ENCODE data around the gene PDE9A. TPM values are rescaled to one million over a fixed set of nuclear protein-coding genes. Genes with fewer than 3 reads are reported as not detected.

Gene PDE9A
- total RNA-seq, 4 donors from 2014 or later = 2.4 to 9.0 (median 3.7) TPM

GRCh38 chr21:42811960-42812359 lies 158.5 kb downstream of the PDE9A start:
- TF ChIP-seq CTCF (IDR thresholded peaks at IDR 0.05; ENCODE audit: low read depth) = no peak

DNA sequence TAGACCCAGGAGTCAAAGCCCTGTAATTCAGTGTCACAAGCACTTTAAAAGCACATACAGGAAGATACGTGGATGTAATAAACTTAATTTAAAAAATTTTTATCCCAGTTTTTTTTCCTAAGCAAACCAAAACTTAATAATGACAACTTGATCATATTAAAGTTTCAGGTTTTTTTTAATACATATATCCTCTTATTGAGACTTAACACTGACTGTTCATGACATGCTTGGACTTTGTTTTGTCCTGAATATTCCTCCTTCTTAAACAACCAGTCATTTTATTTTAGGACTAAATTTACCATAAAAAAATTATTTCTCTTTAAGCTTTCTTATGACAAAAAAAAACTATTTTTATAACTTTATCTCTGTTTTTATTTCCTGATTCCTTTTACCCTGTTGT lies 161.8 kb downstream of the PDE9A start:
- TF ChIP-seq CTCF (IDR thresholded peaks at IDR 0.05; ENCODE audit: low read depth) = no peak

DNA sequence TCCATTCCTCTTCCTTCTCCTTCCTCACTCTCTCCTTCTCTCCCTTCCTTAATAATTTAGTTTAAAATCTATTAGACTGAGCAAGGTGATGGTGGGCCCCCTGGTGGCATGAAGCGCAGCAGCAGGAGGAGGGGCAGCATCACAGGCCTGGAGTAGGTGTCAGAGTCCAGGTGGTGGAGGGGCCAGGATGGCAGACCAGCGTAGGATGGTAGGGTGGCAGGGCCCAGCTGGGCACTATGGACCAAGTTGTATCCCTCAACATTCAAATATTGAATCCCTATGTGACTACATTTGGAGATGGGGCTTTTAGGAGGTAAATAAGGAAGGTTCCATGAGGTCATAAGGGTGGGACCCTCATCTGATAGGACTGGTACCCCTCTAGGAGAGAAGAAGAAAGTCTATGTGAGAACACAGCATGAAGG lies 164.9 kb downstream of the PDE9A start:
- no peak for TF ChIP-seq CTCF (IDR thresholded peaks at IDR 0.05; ENCODE audit: low read depth)

- no peak for TF ChIP-seq CTCF (IDR thresholded peaks at IDR 0.05; ENCODE audit: low read depth)
Measured at GRCh38 chr21:42819861-42820615, 166.6 kb downstream of the PDE9A start.

DNA sequence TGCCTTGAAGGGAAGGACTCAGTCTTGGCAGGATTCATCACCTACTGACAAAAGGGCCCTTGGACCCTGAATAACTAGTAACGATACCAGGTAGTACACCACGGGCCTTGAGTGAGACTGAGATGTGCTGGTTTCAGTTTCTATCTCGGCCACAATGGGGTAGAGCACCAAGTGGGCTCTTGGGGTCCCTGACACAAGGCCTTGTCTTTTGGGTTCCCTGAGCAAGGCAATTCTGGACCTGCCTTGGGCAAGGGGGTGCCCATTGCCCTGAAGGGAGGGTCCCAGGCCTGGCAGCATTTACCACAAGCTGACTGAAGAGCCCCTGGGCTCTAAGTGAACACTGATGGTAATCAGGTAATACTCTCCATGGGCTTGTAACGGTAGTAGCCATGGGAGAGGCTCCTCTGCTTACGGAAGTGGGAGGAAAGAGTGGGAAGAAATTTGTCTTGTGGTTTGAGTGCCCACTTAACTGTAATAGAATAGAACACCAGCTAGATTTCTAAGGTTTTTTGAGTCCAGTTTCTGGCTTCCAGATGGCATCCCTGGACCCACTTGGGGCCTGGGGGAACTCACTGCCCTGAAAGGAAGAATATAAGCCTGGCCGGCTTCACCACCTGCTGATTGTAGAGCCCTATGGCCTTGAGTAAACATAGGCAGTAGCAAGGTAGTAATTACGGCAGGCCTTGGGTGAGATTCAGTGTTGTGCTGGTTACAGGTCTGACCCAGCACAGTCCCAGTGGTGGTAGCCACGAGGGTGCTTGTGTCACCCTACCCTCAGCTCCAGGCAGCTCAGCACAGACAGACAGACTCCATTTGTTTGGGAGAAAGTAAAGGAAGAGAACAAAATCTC lies 167.4 kb downstream of the PDE9A start:
- no peak for TF ChIP-seq CTCF (IDR thresholded peaks at IDR 0.05; ENCODE audit: low read depth)

Other genes starting within 250 kb of the PDE9A start
- gene UBASH3A, start 249.7 kb upstream of the PDE9A start, total RNA-seq = 1 to 10 TPM in 1 of 4 donors, under 1 TPM in 2, not detected in 1; 0.38 to 1.2 (median 0.66) TPM
- gene RSPH1, start 157.4 kb upstream of the PDE9A start, total RNA-seq = under 1 TPM in 2 of 4 donors, not detected in 2; 0.34 to 0.38 TPM
- gene SLC37A1, start 139.8 kb upstream of the PDE9A start, total RNA-seq = 1 to 10 TPM; 4.0 to 5.8 (median 5.1) TPM
- 10 to 100 TPM in 1 of 4 donors, 1 to 10 TPM in 3; 5.4 to 12.8 (median 6.9) TPM for gene WDR4, start 225.9 kb downstream of the PDE9A start, total RNA-seq
- 10 to 100 TPM; 41.4 to 61.0 (median 49.5) TPM for gene NDUFV3, start 239.7 kb downstream of the PDE9A start, total RNA-seq